Osteocyte (in vitro differentiated cells): ENCODE measurements around the gene IRF7. TPM values are rescaled to one million over a fixed set of nuclear protein-coding genes. Genes with fewer than 3 reads are reported as not detected.

Experiments used
- DNase-seq: peaks from one replicate; pipeline ENCODE4 v3.0.0; 2021; ENCODE audit warnings: mixed read lengths; ENCODE audit not compliant: unreplicated experiment; ENCODE audit errors: extremely low spot score
- H3K27ac Mint-ChIP-seq: one replicate; pipeline ENCODE4 v1.8.0; 2021; ENCODE audit warnings: mild to moderate bottlenecking, mixed read lengths; ENCODE audit not compliant: unreplicated experiment
- H3K27me3 Mint-ChIP-seq: one replicate; pipeline ENCODE4 v1.8.0; 2021; ENCODE audit warnings: mixed read lengths; ENCODE audit not compliant: unreplicated experiment
- H3K36me3 Mint-ChIP-seq: one replicate; pipeline ENCODE4 v1.8.0; 2021; ENCODE audit warnings: mixed read lengths; ENCODE audit not compliant: unreplicated experiment
- H3K4me1 Mint-ChIP-seq: one replicate; pipeline ENCODE4 v1.8.0; 2021; ENCODE audit warnings: mixed read lengths; ENCODE audit not compliant: unreplicated experiment
- H3K4me3 Mint-ChIP-seq: one replicate; pipeline ENCODE4 v1.8.0; 2021; ENCODE audit warnings: mild to moderate bottlenecking, moderate library complexity, mixed read lengths; ENCODE audit not compliant: unreplicated experiment
- H3K9me3 Mint-ChIP-seq: one replicate; pipeline ENCODE4 v1.8.0; 2021; ENCODE audit warnings: mixed read lengths; ENCODE audit not compliant: unreplicated experiment
- CTCF ChIP-seq: fragments of 200-600 bp; sonication (generic); IDR thresholded peaks from 2 replicates; pipeline ENCODE4 v1.5.0; 2021; ENCODE audit warnings: antibody characterized with exemption, mild to moderate bottlenecking, moderate library complexity
- total RNA-seq: library from RNA; stranded (reverse); gene quantifications from 2 replicates; pipeline ENCODE4 v1.2.1, GENCODE V29; 2021

The IRF7 gene
- total RNA-seq, 1 donor from 2014 or later: 15.4 TPM

- Mint-ChIP-seq H3K36me3 (peaks cover 13% of the 10 kb centered on the region), H3K27me3 (no peaks in the 10 kb centered on the region), H3K4me1 (peaks cover 27% of the 10 kb centered on the region), H3K9me3 (no peaks in the 10 kb centered on the region), H3K27ac (peak overlapping the region; percentile 2), H3K4me3 (no peak overlapping the region)
- no peak for DNase-seq
- no peak for TF ChIP-seq CTCF
Measured at GRCh38 chr11:581342-581741, 34.4 kb downstream of the IRF7 start.

GRCh38 chr11:579830-580601, 35.7 kb downstream of the IRF7 start:
- peaks cover 10% of the 10 kb centered on the region for H3K36me3 Mint-ChIP-seq
- no peak overlapping the region for H3K27ac Mint-ChIP-seq
- H3K9me3 Mint-ChIP-seq: no peaks in the 10 kb centered on the region
- no peak for DNase-seq
- H3K4me3 Mint-ChIP-seq: no peak overlapping the region
- H3K4me1 Mint-ChIP-seq: peaks cover 30% of the 10 kb centered on the region
- no peak for TF ChIP-seq CTCF
- peaks cover under 1% of the 10 kb centered on the region for H3K27me3 Mint-ChIP-seq

- H3K27ac Mint-ChIP-seq: no peak overlapping the region
- H3K27me3 Mint-ChIP-seq: peaks cover 3% of the 10 kb centered on the region
- no peak for TF ChIP-seq CTCF
- H3K36me3 Mint-ChIP-seq: peaks cover 6% of the 10 kb centered on the region
- H3K9me3 Mint-ChIP-seq: no peaks in the 10 kb centered on the region
- peak overlapping the region; percentile 81 for H3K4me3 Mint-ChIP-seq
- DNase-seq: no peak
- H3K4me1 Mint-ChIP-seq: peaks cover 37% of the 10 kb centered on the region
Measured at GRCh38 chr11:578276-579035, 37.3 kb downstream of the IRF7 start.

GRCh38 chr11:577611-577894, 38.2 kb downstream of the IRF7 start:
- peaks cover 3% of the 10 kb centered on the region for H3K27me3 Mint-ChIP-seq
- H3K36me3 Mint-ChIP-seq: peaks cover 6% of the 10 kb centered on the region
- DNase-seq: no peak
- H3K9me3 Mint-ChIP-seq: no peaks in the 10 kb centered on the region
- H3K27ac Mint-ChIP-seq: peak overlapping the region; percentile 70
- H3K4me1 Mint-ChIP-seq: peaks cover 37% of the 10 kb centered on the region
- no peak for TF ChIP-seq CTCF
- peak overlapping the region; percentile 81 for H3K4me3 Mint-ChIP-seq
